ENCODE data around the gene LPAR1.

Gene LPAR1

DNA sequence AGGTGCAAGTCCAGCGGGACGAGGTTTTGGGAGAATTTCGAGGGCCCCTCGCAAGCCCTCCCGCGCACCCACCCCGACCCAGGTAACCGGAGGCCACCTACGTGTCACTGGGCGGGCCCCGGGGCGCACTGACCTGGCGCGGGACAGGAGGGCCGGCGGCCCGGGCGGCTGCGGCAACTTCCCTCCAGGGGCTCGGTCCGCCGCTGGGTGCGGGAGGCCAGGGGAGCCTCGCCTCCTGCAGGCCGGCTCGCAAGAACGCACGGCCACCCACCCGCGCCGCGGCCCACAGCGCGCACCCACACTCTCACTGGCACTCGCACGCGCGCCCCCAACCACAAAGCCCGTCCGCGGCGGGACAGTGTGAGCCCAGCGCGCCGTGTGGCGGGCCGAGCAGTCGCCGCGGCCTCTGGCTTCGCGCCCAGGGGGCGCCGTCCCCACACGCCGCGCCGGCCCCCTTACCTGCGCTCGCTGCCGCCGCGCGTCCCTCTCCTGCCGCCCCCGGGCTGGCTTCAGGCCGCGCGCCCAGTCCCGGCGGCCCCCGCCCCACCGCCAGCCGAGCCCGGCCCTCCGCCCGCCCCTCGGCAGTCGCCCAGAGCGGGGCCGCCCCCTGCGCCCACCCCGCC, 451 bp downstream of the LPAR1 start:
- no peak for DNase-seq (ENCODE audit: low spot score)

DNA sequence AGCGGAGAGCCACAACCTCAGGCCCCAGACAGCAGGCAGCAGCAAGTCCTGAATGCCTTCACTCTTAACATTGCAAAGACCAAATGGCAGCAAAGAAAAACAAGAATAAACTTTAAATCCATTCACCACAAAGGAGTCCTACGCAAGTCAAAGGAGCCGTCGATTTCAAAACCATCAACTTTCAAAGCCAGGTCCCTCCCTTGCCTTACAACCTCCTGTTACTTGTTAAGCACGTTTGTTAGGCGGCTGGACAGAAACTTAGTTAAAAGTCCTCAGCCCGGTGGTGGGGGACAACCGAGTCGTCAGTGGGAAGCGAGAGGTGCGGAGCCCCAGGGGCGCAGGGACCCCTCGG, 938 bp downstream of the LPAR1 start:
- no peak for DNase-seq (ENCODE audit: low spot score)

DNA sequence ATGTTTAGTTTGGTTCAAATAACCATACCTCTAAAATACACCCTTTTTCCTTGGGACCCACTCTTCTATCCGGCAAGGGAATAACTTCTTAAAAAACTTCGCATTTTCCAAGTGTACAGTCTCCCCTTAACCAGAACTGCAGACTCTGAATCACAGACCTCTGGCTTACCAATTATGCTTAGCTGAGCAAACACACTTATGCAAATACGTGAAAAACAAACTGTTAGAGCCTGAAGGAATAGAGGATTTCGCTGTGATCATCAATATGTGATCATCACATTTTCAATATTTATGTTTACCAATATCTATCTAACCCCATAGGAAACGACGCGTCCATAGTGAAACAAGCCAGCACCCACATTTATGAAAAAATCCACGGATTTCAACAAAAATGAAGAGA, 1.3 kb downstream of the LPAR1 start:
- DNase-seq (ENCODE audit: low spot score), result no peak

DNA sequence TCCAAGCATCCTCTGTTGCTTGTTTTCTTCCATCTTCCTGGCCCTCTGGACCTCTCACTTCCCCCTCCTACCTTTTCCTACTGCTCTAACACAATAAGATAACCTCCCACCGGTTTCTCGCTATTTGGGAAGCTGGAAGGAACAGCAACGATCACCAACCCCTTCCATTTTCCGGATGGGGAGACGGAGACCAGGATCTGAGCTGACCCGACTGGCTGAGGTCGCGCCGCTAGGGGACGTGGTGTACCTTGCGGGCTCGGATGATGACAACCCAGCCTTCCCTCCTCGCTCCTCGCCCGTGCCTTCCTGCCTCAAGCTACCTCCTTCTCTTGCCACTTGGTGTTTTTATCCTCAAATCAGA, 1.9 kb downstream of the LPAR1 start:
- DNase-seq (ENCODE audit: low spot score), result no peak

DNA sequence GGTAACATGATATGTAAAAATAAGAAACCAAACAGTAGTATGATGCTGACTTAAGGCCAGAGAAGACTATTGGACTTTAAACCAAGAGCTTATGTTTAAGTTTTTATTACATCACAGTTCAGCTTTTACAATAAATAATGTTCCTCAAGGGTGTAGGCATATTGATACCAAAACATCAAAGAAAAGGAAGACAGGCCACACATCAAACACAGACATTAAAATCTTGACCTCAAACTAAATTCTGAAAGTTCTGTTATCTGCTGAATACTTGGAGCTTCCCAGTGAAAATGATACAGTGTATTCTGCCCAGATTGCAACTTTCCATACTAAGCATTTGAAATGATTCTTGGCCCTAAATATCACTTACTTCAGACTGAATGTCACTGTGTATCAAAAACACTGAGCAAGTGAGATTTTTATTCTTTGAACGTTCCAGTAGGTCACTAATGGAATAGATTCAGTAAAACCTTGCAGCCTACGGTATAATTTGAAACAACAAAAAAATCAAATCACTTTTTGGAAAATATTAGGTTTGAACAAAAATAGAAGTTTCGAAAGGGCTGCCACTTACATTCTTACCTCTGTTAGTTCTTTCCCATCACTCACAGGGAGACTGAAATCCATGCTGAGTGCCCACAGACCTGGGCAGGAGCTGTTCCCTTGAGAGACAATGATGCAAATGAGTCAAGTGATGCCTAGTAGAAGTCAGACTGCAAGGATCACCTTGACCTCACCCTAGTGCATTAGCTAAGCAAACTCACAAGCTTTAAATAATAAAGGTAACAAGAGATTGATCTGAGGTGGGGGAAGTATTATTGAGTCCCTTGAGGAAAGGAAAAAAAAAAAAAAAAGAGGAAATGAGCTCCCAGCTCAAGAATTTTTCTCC, 2.5 kb downstream of the LPAR1 start:
- DNase-seq (ENCODE audit: low spot score), result no peak

DNA sequence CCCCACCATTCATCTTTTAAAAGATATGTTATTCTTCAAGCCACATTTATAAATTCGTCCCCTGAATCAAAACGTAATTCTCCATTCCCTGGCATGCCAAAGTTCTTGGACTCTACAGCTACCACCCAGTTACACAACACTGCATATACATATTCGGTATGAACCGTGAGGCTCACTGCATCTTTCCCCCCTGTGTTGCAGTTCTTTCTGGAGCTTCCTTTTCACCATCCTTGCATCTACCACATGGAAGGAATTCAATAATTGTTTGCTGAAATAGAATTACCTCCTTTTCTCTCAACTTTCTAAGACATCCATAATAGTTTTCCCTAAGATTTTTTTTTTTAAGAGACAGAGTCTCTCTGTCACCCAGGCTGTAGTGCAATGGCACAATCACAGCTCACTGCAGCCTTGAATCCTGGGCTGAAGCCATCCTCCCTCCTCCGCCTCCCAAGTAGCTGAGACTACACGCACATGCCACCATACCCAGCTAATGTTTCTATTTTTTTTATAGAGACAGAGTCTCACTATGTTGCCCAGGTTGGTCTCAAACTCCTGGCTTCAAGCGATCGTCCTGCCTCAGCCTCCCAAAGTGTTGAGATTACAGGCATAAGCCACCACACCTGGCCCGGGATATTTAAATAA, 3.3 kb downstream of the LPAR1 start:
- DNase-seq (ENCODE audit: low spot score), result no peak

DNA sequence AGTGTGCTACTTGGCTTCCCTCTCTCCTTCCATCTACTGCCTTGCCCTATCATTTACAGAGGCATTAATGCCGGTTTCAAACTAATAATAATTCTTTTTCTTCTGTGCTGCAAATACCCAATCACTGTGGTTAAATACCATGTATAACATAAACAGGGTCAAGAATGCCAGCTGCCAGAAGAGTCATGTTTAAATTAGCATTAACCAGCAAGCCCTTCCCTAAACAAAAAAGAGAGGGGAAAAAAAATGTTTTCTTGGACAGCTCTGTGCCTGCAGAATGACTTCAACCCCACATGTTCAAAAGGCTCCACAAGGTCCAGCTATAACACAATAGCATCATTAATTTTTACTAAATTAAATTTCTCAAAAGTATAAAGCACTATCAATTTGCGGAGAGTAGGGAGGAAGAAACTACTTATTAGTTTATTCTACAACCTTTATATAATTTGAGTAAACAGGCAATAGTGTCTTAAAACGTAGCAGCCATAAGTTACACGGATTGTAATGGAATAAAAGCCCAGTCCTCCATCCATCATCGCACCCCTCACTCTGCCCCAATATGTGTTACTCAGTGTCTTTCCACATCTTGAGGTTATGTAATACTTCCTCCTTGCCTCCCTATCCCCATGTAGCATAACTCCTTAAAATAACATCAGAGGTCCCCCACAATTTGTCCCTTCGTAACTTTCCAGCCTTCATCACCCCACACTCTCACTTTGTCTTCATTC, 3.9 kb downstream of the LPAR1 start:
- no peak for DNase-seq (ENCODE audit: low spot score)

DNA sequence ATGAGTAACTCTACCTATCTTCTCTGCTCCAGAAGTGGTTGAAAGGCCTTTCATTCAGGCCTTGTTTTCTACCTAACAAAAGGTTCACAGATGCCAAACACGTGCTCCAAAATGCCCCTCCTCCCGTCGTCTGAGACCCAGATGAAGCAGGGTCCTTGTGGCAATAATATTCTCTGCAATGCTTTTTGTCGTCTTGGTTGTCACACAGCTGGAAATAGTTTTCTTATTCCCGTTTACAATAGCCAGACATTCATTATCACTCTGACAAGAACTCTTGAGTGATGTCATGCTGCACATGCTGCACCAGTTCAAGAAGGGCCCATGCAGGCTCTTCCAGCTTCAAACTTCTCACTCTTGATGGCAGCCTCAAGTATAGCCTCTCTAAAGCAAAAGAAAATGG, 7.8 kb downstream of the LPAR1 start:
- DNase-seq (ENCODE audit: low spot score), result no peak

DNA sequence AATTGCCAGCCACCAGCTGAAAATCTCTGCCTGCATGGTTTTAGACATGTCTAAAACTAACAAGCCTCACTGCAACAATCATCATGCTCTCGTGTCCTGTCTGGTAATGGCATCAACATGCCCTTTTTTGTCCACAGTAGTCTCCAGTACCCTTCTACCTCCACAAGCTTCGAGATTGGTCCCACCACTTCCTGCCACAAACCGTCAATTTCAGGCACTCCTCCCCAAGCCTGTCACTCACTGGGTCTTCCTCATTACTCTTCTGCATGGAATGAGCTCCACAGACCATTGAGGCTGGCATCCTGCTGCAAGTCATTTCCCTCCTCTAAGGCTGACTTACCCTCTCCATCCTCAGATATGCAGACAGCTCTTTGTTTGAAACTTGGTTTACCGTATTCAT, 9.0 kb downstream of the LPAR1 start:
- no peak for DNase-seq (ENCODE audit: low spot score)

DNA sequence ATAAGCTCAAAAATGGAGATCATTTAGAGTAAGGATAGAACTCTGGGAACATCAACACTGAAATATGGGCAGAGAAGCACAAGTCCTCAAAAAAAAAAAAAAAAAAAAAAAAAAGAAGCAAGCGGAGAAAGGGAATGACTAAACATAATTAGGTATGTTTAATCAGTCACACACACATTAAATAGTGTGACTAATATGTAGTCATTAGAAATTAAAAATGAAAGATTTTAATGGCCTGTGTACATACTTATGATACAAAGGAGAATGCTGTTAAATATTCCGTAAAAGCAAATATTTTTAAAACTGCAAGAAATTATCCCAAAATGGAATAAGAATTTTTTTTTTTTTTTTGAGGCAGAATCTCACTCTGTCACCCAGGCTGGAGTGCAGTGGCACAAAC, 10.5 kb downstream of the LPAR1 start:
- no peak for DNase-seq (ENCODE audit: low spot score)

DNA sequence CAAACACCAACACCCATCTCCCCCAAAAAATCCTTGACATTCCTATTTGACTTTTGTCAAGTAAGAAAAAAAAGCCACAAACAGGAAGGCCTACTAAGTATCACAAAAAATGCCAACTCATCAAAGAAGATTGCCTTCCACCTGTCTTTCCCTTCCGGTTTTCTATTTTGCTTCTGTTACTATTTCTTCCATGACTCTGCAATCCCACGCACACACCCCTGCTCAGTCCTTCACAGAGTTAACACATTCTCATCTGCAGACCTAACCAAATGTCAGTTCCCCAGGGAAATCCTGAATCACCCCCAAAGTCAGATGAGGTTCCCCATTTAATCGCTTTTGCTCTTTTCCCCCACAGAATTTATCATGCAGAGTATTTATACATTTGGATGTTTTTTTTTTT, 15.1 kb downstream of the LPAR1 start:
- no peak for DNase-seq (ENCODE audit: low spot score)

DNA sequence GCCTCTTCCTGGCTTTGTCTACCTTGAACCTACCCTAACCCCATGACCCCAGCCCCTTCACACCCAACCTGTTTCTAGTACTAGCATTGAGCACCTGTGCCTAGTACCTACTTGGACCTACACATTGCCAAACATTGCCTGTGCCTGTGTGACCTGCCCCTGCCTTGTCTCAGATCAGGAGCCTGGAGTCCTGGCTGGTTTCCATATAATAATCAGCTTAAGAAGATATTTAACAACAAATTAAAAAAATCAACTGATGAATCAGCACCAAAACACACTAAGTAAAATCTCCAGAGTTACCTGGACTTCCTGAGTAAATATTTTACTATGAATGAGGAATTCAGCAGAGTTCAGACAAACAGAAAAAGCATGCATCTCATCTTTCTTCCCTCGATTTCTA, 17.7 kb downstream of the LPAR1 start:
- DNase-seq (ENCODE audit: low spot score), result no peak

DNA sequence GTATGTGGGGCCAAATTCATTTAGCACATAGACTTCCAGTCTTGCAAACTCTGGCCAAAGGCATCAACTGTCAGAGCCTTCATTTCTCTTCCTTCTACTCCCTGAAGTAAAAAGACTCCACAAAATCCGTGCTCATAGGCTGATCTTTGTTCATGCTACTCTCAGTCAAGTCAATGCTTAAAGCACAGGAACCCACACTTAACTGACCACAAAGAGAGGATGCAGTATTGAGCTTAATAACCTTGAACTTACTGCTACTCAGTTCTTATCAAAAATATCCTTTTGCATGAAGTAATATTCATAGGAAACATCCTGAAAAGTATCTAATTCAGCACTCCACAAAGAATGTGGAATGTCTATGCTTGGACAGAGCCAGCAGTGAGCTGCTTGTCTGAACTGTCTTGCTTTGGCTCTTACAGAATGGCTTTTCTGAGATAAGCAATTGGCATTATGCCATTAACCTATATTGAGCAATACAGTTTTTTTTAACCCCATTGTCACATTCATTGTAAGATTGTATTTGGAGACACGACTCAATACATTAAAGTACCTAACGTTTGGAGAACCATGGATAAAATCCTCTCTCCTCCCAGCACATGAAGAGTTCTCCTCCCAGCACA, 21.7 kb downstream of the LPAR1 start:
- DNase-seq (ENCODE audit: low spot score), result no peak

DNA sequence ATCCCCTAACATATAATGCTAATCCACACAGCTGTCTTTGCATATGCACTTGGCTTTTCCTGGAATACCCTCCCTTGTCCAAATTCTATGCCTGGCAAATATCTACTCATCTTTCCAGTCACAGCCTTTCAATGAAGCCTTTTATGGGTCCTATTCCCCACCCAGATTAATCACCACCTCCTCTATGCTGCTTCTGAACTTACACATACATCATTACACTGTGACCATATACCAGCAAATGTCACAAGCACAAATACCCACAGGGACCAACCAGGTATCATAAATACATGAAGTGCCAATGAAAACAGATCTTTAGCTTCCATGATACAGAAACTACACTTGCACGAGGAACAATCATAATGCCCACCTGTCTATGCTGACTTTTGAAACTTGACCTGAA, 22.3 kb downstream of the LPAR1 start:
- no peak for DNase-seq (ENCODE audit: low spot score)

DNA sequence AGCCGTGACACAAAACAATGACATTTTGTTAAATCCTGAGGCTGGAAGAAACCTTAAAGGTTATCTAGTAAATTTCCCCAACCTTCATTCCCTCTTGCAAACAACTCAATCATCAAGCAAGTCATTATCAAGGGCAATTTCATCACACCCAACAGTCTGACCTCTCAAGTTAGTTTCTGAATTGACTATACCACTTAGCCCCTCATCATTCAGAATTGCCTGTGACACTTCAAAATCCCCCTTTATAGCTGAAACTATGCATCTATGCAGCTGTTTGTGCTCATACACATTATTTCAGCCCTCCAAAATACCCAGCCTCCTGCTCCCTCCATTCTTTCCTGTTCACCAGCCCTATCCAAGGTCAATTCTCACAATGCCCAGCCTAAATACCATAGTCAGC, 24.6 kb downstream of the LPAR1 start:
- no peak for DNase-seq (ENCODE audit: low spot score)

DNA sequence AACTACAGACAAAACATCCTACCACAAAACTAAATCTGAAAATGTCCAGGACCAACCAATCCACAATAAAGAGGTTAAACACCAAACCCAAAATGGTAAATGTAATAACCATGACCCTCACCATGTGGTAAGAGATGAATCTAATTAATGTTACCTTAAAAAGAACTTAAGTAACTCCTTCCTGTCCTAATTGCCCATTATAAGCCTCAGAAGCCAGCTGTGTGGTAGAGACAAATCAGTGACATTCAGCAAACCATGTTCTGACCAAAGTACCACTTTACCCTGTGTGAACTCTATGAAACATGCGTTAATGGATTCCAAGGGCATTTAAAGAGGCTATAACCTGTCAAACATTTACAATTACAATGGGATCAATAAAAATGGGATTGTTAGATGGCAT, 25.0 kb downstream of the LPAR1 start:
- DNase-seq (ENCODE audit: low spot score), result no peak

DNA sequence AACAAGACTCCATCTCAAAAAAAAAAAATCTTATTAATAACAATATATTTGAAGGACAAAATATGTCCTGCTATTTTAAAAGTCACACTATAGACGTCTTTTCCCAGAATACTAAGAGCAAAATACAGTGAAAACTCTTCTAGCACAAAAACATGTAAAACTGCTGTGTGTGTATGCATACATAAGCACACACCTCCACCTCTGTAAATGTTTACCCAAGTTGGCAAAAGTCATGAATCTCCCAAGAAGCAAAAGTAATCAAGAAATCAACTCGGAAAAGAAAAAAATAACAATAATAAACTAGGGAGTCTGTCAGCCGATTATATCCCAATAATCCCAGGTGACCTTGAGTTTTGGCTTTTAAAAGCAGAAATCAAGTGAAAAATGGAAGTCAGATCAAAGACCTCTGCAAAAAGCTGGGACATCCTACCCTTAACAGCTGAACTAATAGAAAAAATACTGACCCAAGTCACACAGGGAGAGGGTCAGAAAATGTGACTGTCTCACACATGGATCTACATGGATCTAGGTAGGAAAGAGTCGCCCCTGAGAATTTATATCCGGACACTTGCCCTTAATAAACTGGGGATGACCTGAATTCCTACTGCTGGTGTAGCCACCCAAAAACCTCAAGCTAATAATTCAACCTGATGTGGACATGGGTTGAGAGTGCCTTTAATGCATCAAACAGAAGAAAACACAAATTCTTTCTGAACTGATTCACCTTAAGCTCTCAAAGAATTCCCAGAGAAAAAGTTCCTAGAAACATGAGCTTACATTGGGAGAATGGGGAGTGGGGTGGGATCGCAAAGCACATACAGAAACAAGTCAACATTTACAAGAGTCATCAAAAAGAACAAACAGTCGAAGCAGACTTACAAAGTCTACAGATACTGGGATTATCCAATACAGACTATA, 29.9 kb downstream of the LPAR1 start:
- no peak for DNase-seq (ENCODE audit: low spot score)

DNA sequence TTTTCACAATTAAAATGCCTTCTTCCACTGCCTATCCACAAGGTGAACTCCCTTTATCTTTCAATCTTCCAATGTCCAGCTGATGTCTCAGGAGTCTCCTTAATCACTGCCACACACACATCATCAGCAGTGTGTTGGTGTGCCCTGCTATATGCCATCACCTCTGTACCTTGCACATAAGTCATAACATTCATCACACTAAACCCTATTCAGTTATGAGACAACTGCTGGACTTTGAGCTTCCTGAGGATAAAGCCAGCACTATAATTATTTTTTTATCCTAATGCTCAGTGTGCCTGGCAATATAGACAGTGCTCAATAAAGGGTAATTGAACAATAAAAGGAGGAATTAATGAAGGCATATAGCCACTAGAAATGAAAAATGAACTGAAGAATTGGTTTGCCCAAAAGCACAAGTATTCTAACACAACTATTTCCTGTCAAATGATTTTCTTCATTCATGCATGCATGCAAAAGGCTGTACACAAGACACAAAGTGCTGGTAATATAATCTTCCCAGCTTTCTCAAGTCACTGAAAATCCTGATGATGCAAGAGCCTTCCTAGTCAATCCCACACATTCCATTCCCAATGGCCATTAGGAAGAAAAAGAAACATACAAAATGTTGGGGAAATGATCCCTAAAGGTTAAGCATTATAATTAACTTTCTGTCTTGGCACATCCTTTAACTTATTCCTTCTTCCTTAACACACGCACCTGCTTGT, 32.4 kb downstream of the LPAR1 start:
- no peak for DNase-seq (ENCODE audit: low spot score)

DNA sequence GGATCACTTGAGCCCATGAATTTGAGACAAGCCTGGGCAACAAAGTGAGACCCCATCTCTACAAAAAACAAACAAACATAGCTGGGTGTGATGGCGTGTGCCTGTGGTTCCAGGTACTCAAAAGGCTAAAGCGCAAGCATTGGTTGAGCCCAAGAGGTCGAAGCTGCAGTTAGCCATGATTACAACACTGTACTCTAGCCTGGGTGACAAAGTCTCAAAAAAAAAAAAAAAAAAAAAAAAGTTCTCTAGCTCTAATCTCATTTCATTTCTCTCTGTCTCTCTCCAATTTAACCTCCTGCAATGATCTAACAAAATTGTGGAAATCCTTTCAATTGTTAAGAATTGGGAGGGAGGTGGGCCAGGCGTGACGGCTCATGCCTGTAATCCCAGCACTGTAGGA, 33.3 kb downstream of the LPAR1 start:
- no peak for DNase-seq (ENCODE audit: low spot score)

DNA sequence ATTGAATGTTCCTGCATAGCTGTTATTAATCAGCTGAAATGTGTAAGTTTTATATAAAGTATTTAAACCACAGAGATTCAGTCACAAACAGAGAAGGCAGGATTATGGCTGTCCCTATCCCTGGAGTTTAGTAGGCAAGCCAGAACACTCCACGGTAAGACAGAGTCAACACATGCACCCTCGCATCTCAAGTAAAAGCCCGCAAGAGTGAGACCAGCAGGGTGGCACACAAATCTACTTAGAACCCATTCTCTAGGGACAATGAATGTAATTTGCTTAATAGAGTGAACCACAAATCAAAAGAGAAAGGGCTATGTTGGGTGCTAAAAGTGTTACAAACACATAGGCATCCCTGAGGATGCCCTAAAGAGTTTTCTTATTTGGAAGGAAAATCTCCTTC, 35.1 kb downstream of the LPAR1 start:
- DNase-seq (ENCODE audit: low spot score), result no peak

DNA sequence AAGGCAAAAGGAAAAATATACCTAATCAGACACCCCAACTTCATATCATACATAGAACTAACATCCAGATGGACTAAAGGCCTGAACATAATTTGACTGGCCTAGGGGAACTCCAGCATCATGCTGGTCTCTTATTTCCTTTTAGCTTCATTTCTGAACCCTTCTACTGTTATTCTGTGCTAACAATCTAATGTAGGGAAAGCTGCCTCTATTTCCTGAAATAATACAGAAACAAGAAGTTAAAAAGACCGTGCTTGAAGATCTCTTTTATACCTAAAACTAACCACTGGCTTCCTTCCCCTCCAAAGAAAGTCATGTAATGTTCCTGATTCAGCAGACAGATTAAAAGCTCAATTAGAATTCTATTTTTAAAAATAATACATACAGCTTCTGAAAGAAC, 36.7 kb downstream of the LPAR1 start:
- no peak for DNase-seq (ENCODE audit: low spot score)

All from RKO (cell line).